HFF-Myc (cell line): Measurements from ENCODE around the gene DNAJC30.

ENCODE experiments used
- DNase-seq: peaks from one replicate; pipeline ENCODE4 v3.0.0-alpha.2; 2011; ENCODE audit warnings: low read depth; ENCODE audit errors: extremely low read depth
- H3K4me3 ChIP-seq: replicated peaks from 2 replicates; pipeline ENCODE4 v1.5.1; 2011; ENCODE audit warnings: low read depth, mild to moderate bottlenecking, control low read depth, low read length
- CTCF ChIP-seq: IDR thresholded peaks from 2 replicates; pipeline ENCODE4 v1.5.1; 2012; ENCODE audit warnings: mild to moderate bottlenecking, low read depth, low read length, control low read depth; ENCODE audit errors: missing control alignments

DNAJC30 gene

GRCh38 chr7:73708961-73709549, 25.8 kb upstream of the DNAJC30 start:
- no peak for DNase-seq
- no peak overlapping the region for H3K4me3 ChIP-seq
- TF ChIP-seq CTCF = no peak

- DNase-seq = no peak
- H3K4me3 ChIP-seq = no peak overlapping the region
- no peak for TF ChIP-seq CTCF
Observed at GRCh38 chr7:73707045-73707631, 23.9 kb upstream of the DNAJC30 start.

GRCh38 chr7:73706126-73707044, 23.1 kb upstream of the DNAJC30 start:
- DNase-seq = no peak
- H3K4me3 ChIP-seq = no peak overlapping the region
- no peak for TF ChIP-seq CTCF

- H3K4me3 ChIP-seq = no peak overlapping the region
- DNase-seq = no peak
- no peak for TF ChIP-seq CTCF
Observed at GRCh38 chr7:73705551-73705920, 22.3 kb upstream of the DNAJC30 start.

- H3K4me3 ChIP-seq = no peak overlapping the region
- no peak for TF ChIP-seq CTCF
- no peak for DNase-seq
Observed at GRCh38 chr7:73704640-73705550, 21.6 kb upstream of the DNAJC30 start.

- no peak for TF ChIP-seq CTCF
- no peak for DNase-seq
- H3K4me3 ChIP-seq = no peak overlapping the region
Observed at GRCh38 chr7:73703757-73704639, 20.7 kb upstream of the DNAJC30 start.
